Measurements from ENCODE around the gene SYCE3. TPM values are rescaled to one million over a fixed set of nuclear protein-coding genes. Genes with fewer than 3 reads are reported as not detected.

SYCE3 gene
- total RNA-seq = not detected in 2 replicates

GRCh38 chr22:50562523-50563412, at the start of gene SYCE3:
Gene SYCE3, minus strand, starts transcription at chr22:50562919. Its CDS starts 6,514 bp downstream, at chr22:50556405.

GRCh38 chr22:50600538-50600937, 37.8 kb upstream of the SYCE3 start, which contains the start of gene MAPK8IP2:
Gene MAPK8IP2, plus strand, starts transcription at chr22:50600793. Its CDS starts 26 bp downstream, at chr22:50600819.

GRCh38 chr22:50582493-50583293, 20.0 kb upstream of the SYCE3 start, which contains the start of gene CHKB:
Gene CHKB, minus strand, starts transcription at chr22:50582849. Its CDS starts 68 bp downstream, at chr22:50582781.

DNA sequence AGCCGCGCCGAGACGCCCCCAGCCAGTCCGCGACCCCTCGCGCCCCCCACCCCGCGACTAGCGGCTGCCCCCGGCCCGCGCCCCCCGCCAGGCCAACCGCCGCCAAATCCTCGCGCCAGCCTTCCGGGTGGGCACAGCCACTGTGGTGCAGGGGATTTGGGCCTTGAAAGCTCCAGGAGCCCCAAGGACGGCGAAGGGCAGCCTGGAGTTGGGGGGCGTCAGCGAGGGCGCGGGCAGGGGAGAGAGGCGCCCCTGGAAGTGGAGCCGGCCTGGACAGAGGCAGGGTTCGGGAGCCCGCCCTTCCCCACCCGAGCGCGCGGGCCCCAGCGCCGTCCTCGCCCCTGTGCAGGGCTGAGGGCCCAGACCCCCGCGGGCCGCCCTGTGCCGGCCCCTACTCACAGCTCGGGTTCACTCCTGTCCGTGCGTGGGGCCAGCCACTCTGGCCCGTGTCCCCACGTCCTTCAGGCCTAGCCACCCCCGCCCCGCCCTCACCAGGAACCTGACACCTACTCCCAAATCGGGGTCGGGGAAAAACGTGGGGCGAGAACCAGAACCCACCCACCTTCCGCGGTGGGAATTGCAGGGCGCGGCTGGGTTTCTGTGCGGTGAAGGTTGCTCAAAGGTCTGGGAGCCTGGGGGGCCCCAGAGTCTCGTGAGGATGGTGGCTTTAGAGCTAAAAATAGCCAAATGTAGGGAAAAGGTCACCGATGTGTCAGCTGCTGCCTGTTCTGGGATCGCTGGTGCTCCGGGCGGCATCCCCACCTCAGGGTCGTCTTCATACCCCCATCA, 15.5 kb upstream of the SYCE3 start, which contains the start of gene CPT1B:
CPT1B (minus strand) TSS at position 441 of the 789 bp plus-strand sequence. CDS start 512 bp downstream, outside the sequence.

DNA sequence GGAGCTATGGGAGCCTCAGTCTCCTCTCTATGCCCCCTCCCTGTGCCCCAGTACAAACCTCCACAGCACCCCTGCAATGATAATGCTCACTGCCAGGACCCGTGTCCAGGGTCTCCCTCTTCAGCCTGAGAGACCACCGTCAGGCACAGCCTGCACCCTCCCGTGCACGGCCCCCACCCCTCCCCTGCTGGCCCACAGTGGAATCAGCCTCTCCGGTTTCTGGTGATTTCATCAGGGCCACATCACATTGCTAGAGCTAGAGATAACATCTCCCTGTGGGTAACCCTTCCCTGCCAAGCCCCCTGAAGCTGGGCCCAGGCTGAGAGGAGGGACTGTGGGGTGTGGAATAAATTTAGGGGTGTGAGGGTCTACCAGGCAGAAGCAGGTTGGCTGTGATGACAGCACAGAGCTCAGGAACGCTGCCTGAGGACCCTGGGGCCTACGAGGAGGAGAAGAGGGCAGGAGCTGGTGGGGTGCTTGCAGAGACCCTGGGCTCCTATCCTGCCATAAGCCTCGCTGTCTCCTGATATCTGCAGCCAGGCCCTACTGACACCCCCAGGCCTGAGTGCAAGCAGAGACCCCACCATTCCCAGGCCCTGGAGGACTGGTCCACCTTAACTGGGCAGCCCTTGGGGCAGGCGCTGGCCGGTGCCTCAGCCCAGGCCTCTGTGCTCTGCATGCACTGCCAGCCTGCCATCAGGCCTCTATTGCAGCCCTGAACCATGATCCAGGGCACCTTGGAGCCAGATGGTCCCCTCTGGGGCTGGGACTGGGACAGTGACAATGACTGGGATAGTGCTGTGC, 17.0 kb downstream of the SYCE3 start, which contains the start of gene KLHDC7B:
KLHDC7B (plus strand) TSS at position 378 of the 804 bp plus-strand sequence; CDS start at position 723, 345 bp downstream.

GRCh38 chr22:50529897-50530579, 32.7 kb downstream of the SYCE3 start, which contains the start of gene TYMP:
Gene TYMP, minus strand, starts transcription at chr22:50530012. Its CDS starts 303 bp downstream, at chr22:50529709.

DNA sequence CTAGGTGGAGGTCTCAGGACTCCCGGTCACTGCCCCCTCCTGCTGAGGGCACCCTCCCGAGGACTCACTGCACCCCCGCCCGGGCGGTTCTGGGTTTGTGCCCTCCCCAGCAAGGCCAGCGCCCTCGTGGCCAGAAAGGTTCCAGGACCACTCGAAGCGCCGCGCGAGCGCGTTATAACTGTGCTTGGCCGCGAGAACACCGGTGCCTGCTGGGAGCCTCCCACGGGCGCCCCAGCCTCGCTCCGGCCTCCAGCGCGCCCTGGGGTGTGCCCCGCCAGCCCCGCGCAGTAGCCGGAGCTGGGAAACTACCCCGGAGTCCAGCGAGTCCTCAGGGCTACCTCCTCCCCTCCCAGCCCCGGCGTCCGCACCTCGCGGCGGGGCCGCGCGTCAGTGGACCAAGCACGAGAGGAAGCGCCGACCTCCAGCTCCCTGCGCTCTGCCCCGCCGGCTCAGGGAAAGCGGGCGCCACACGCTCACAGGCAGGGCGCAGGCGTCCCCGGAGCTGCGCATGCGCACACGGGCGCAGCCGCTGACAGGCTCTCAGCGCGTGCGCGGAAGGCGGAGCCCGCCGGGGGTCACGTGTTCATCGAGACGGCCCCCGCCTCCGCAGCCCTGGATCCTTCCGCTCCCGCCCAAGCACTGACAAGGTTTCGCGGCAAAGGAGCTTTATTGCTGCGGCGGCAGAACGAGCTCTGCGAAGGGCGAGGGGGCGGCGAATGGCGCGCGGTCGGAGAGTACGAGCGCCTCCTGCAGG, 37.4 kb downstream of the SYCE3 start, which contains the start of gene SCO2:
SCO2 (minus strand) TSS at position 495 of the 754 bp plus-strand sequence. CDS start 1,187 bp downstream, outside the sequence.

GRCh38 chr22:50507991-50508884, 54.5 kb downstream of the SYCE3 start, which contains the start of gene NCAPH2:
Gene NCAPH2, plus strand, starts transcription at chr22:50508224. Its CDS starts 114 bp downstream, at chr22:50508338.

DNA sequence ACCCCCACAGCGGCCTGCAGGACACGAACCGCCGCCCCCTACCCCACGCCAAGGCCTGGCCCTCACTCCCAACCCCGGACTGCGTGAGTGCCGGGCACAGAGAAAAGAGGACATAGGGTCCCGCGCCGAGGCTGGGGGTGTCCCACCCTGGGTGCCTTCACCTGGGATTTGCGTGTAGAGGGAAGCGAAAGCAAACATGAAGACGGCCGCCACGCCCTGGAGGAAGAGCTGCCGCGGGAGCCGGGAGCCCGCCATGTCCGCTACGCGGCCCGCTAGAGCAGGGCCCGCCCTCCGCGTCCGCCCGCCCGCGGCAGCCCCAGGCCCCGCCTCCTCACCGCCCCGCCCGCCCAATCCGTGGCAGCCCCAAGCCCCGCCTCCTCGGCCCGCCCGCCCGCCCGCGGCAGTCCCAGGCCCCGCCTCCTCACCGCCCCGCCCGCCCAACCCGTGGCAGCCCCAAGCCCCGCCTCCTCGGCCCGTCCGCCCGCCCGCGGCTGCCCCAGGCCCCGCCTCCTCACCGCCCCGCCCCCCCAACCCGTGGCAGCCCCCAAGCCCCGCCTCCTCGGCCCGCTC, 55.2 kb downstream of the SYCE3 start, which contains the start of gene LMF2:
LMF2 (minus strand) TSS at position 282 of the 570 bp plus-strand sequence; CDS start at position 255, 27 bp downstream.

Other genes with a start within 250 kb of the SYCE3 start
- gene DENND6B, start 235.9 kb downstream of the SYCE3 start, total RNA-seq = 3.0 and 3.4 TPM in 2 replicates
- 39.8 and 41.1 TPM in 2 replicates for gene PPP6R2, start 219.6 kb downstream of the SYCE3 start, total RNA-seq
- gene SBF1, start 87.9 kb downstream of the SYCE3 start, total RNA-seq = 47.4 and 50.8 TPM in 2 replicates
- gene ADM2, start 81.4 kb downstream of the SYCE3 start, total RNA-seq = 0.64 and 0.87 TPM in 2 replicates
- gene MIOX, start 76.1 kb downstream of the SYCE3 start, total RNA-seq = not detected in 2 replicates
- 78.3 and 88.4 TPM in 2 replicates for gene LMF2, start 55.2 kb downstream of the SYCE3 start, total RNA-seq
- gene NCAPH2, start 54.7 kb downstream of the SYCE3 start, total RNA-seq = 63.0 and 70.5 TPM in 2 replicates
- 3.7 and 13.6 TPM in 2 replicates for gene SCO2, start 37.3 kb downstream of the SYCE3 start, total RNA-seq
- gene TYMP, start 32.9 kb downstream of the SYCE3 start, total RNA-seq = 27.3 and 32.5 TPM in 2 replicates
- not detected in 2 replicates for gene KLHDC7B, start 17.0 kb downstream of the SYCE3 start, total RNA-seq
- 0.60 and 1.5 TPM in 2 replicates for gene CPT1B, start 15.5 kb upstream of the SYCE3 start, total RNA-seq
- gene CHKB, start 19.9 kb upstream of the SYCE3 start, total RNA-seq = 25.7 and 26.6 TPM in 2 replicates
- 0.07 and 0.34 TPM in 2 replicates for gene MAPK8IP2, start 37.9 kb upstream of the SYCE3 start, total RNA-seq
- gene ARSA, start 65.2 kb upstream of the SYCE3 start, total RNA-seq = 25.1 and 27.9 TPM in 2 replicates
- gene SHANK3, start 109.9 kb upstream of the SYCE3 start, total RNA-seq = 27.8 and 32.5 TPM in 2 replicates
- 0.40 TPM in 1 of 2 replicates, not detected in the other for gene ACR, start 175.3 kb upstream of the SYCE3 start, total RNA-seq
- 5.5 and 5.8 TPM in 2 replicates for gene RABL2B, start 220.7 kb upstream of the SYCE3 start, total RNA-seq

Data from mammary microvascular endothelial cell (primary cell).